GM12878 (cell line): ENCODE results near the gene MYL11. TPM values are rescaled to one million over a fixed set of nuclear protein-coding genes. Genes with fewer than 3 reads are reported as not detected.

Experiments used
- ATAC-seq: fragments of 200-7000 bp; cut with Tn5 transposase; 3 replicates; pipeline ENCODE4 v1.9.1; 2020; ENCODE audit warnings: mild to moderate bottlenecking, moderate library complexity
- BruUV-seq: library from RNA; stranded (reverse); fragments of 400-500 nt; replicated peaks from 2 replicates; lab custom pipeline; 2021; lab: Mats Ljungman, UMichigan
- CTCF ChIA-PET: fragments of 300-600 bp; sonication (Branson Sonifier 250); formaldehyde crosslinking; extraction: SDS; loops from one replicate; lab custom pipeline; 2021; ENCODE audit warnings: inconsistent platforms; lab: Yijun Ruan, JAX
- POLR2A ChIA-PET: fragments of 350-600 bp; formaldehyde crosslinking; extraction: SDS; loops from one replicate; lab custom pipeline; 2021; ENCODE audit warnings: inconsistent platforms; lab: Charles Lee
- RAD21 ChIA-PET: fragments of 300-600 bp; sonication (Branson Sonifier 250); formaldehyde crosslinking; loops from one replicate; lab custom pipeline; 2023; ENCODE audit warnings: antibody characterized with exemption; ENCODE audit not compliant: unreplicated experiment; lab: Charles Lee
- SMC1A ChIA-PET: fragments of 300-600 bp; sonication (Branson Sonifier 250); formaldehyde crosslinking; loops from one replicate; lab custom pipeline; 2023; ENCODE audit not compliant: unreplicated experiment, uncharacterized antibody; lab: Charles Lee
- DNase-seq: peaks from one replicate; pipeline ENCODE4 v3.0.0-alpha.2; 2011; ENCODE audit warnings: low read depth, low spot score
- FAIRE-seq: peaks from 3 replicates; lab custom pipeline; 2011; peaks lifted over from hg19 to GRCh38; lab: Jason Lieb, UNC
- H2AFZ ChIP-seq: 2 replicates; pipeline ENCODE4 v1.6.0; 2011; ENCODE audit warnings: low read depth, low read length, control low read depth; ENCODE audit not compliant: control insufficient read depth
- H3K27ac ChIP-seq: 2 replicates; pipeline ENCODE4 v1.5.1; 2011; ENCODE audit warnings: control low read depth; ENCODE audit not compliant: control insufficient read depth, insufficient read depth
- H3K27me3 ChIP-seq, 2 experiments: replicated peaks in 1 of 2; 2 replicates each; pipeline versions ENCODE4 v1.6.0 to v1.6.1; 2011; ENCODE audit warnings: low read length in 1 of 2; ENCODE audit not compliant: control insufficient read depth in 2 of 2, insufficient read depth in 2 of 2
- H3K36me3 ChIP-seq, 2 experiments: 2 replicates each; pipeline ENCODE4 v1.5.1; 2011; ENCODE audit warnings: low read length in 1 of 2; ENCODE audit not compliant: control insufficient read depth in 2 of 2, insufficient read depth in 2 of 2
- H3K4me1 ChIP-seq: 2 replicates; pipeline ENCODE4 v1.6.1; 2011; ENCODE audit warnings: mild to moderate bottlenecking, low read length, moderate library complexity, mixed read lengths; ENCODE audit not compliant: control insufficient read depth, insufficient read depth
- H3K4me2 ChIP-seq: 2 replicates; pipeline ENCODE4 v1.6.0; 2011; ENCODE audit warnings: control low read depth; ENCODE audit not compliant: control insufficient read depth, insufficient read depth
- H3K4me3 ChIP-seq: fragments of 200-600 bp; sonication (generic); 2 replicates; pipeline ENCODE4 v1.5.1; 2016
- H3K79me2 ChIP-seq: 2 replicates; pipeline ENCODE4 v1.6.0; 2011; ENCODE audit warnings: low read length; ENCODE audit not compliant: control insufficient read depth, insufficient read depth
- H3K9ac ChIP-seq: 2 replicates; pipeline ENCODE4 v1.8.0; 2011; ENCODE audit warnings: low read length, control low read depth, mixed read lengths; ENCODE audit not compliant: control insufficient read depth, insufficient read depth
- H3K9me3 ChIP-seq: replicated peaks from 3 replicates; pipeline ENCODE4 v1.5.1; 2011; ENCODE audit warnings: mild to moderate bottlenecking, low read length; ENCODE audit not compliant: control insufficient read depth, insufficient read depth
- H4K20me1 ChIP-seq: 2 replicates; pipeline ENCODE4 v1.6.0; 2011; ENCODE audit not compliant: control insufficient read depth, insufficient read depth
- CHD1 ChIP-seq: IDR thresholded peaks from 2 replicates; pipeline ENCODE4 v1.6.1; 2012; ENCODE audit warnings: low read depth, low read length, improper control_type of control experiment
- CHD2 ChIP-seq: IDR thresholded peaks from 2 replicates; pipeline ENCODE4 v1.6.1; 2011; ENCODE audit warnings: low read depth, low read length, improper control_type of control experiment, borderline replicate concordance
- DPF2 ChIP-seq: fragments of 450-650 bp; IDR thresholded peaks from 2 replicates; pipeline ENCODE4 v1.6.1; 2017; ENCODE audit warnings: mild to moderate bottlenecking
- JUNB ChIP-seq: IDR thresholded peaks from 2 replicates; pipeline ENCODE4 v1.6.1; 2016; ENCODE audit warnings: antibody characterized with exemption, mild to moderate bottlenecking
- MEF2A ChIP-seq: IDR thresholded peaks from 2 replicates; pipeline ENCODE4 v1.6.1; 2011; ENCODE audit warnings: low read depth, mild to moderate bottlenecking, low read length, moderate library complexity; ENCODE audit not compliant: insufficient read depth
- NFIC ChIP-seq: IDR thresholded peaks from 2 replicates; pipeline ENCODE4 v1.6.1; 2012; ENCODE audit warnings: low read depth, mild to moderate bottlenecking, inconsistent platforms, low read length, moderate library complexity
- POLR2AphosphoS2 ChIP-seq: IDR thresholded peaks from 2 replicates; pipeline ENCODE4 v1.6.1; 2011; ENCODE audit warnings: low read depth, mild to moderate bottlenecking, low read length, improper control_type of control experiment, moderate library complexity
- RUNX3 ChIP-seq: IDR thresholded peaks from 2 replicates; pipeline ENCODE4 v1.6.1; 2012; ENCODE audit warnings: low read length, inconsistent platforms
- SIN3A ChIP-seq: IDR thresholded peaks from 2 replicates; pipeline ENCODE4 v1.6.1; 2012; ENCODE audit warnings: low read depth, low read length, improper control_type of control experiment
- SIX5 ChIP-seq: IDR thresholded peaks from 2 replicates; pipeline ENCODE4 v1.6.1; 2011; ENCODE audit warnings: mild to moderate bottlenecking, low read depth, low read length, moderate library complexity; ENCODE audit not compliant: severe bottlenecking
- SREBF1 ChIP-seq: IDR thresholded peaks from 2 replicates; pipeline ENCODE4 v1.6.1; 2012; ENCODE audit warnings: mild to moderate bottlenecking, low read length
- SREBF2 ChIP-seq: IDR thresholded peaks from 2 replicates; pipeline ENCODE4 v1.6.1; 2012; ENCODE audit warnings: mild to moderate bottlenecking, low read length
- ZNF207 ChIP-seq: fragments of 450-650 bp; IDR thresholded peaks from 2 replicates; pipeline ENCODE4 v1.6.1; 2014; ENCODE audit warnings: antibody characterized with exemption, mild to moderate bottlenecking, borderline replicate concordance
- ZNF274 ChIP-seq: IDR thresholded peaks from one replicate; pipeline ENCODE4 v1.8.0; 2011; ENCODE audit not compliant: insufficient read length, insufficient read depth
- WGBS: methylation state at CpG from one replicate; pipeline ENCODE4 v1.1.6; 2016; ENCODE audit warnings: low lambda C conversion rate; ENCODE audit not compliant: insufficient replicate concordance, insufficient coverage; ENCODE audit errors: missing lambda C conversion rate; 5-methylcytosine and 5-hydroxymethylcytosine counted together
- in situ Hi-C: fragments of 300-500 bp; cut with MboI; formaldehyde crosslinking; loops from 9 replicates; pipeline ENCODE4 v1.14.3; 2018; ENCODE audit warnings: mixed read lengths
- intact Hi-C: fragments of 100-400 bp; cut with micrococcal nuclease; formaldehyde crosslinking; loops from one replicate; pipeline ENCODE4 v1.14.2; 2022; ENCODE audit not compliant: unreplicated experiment
- polyA plus RNA-seq, 11 experiments: library from polyadenylated mRNA; depleted of rRNA in 4 of 11; unstranded in 6 of 11; stranded (reverse) in 5 of 11; fragments of >200 nt; fragmentation: Nextera tagmentation in 4 of 11; fragmentation: Illumina TruSeq in 1 of 11; extraction: Ambion mirVana in 4 of 11; extraction: Trizol in 1 of 11; gene quantifications; 1 replicate in 1 of 11; 2 replicates in 10 of 11; pipeline versions ENCODE4 v1.2.1 to v1.2.3, GENCODE V29; 2011 to 2016; ENCODE audit warnings: inconsistent platforms in 2 of 11, missing spikeins in 2 of 11, low read depth in 1 of 11
- total RNA-seq, 4 experiments: library from RNA; depleted of rRNA in 3 of 4; stranded (reverse); fragments of >200 nt in 3 of 4; fragmentation: Illumina TruSeq in 1 of 4; extraction: Trizol in 1 of 4; gene quantifications; 2 replicates each; pipeline versions ENCODE4 v1.2.1 to v1.2.3, GENCODE V29; 2013 to 2021
- TF ChIP-seq, protein P1 (sequence below): fragments of 450-650 bp; formaldehyde crosslinking; IDR thresholded peaks from 2 replicates; pipeline ENCODE4 v1.4.0; 2020; ENCODE audit warnings: mild to moderate bottlenecking, moderate library complexity
- TF ChIP-seq, protein P2 (sequence below): IDR thresholded peaks from 2 replicates; pipeline ENCODE4 v1.6.1; 2012; ENCODE audit warnings: improper control_type of control experiment, low read depth, low read length; ENCODE audit not compliant: insufficient replicate concordance

MYL11 gene
- total and polyA plus RNA-seq, 10 of the 15 experiments (the other 5 are each of a cell fraction or from before 2014, with no cell fraction given): 0.19 to 1.2 (median 0.61) TPM; not detected in 5

DNA sequence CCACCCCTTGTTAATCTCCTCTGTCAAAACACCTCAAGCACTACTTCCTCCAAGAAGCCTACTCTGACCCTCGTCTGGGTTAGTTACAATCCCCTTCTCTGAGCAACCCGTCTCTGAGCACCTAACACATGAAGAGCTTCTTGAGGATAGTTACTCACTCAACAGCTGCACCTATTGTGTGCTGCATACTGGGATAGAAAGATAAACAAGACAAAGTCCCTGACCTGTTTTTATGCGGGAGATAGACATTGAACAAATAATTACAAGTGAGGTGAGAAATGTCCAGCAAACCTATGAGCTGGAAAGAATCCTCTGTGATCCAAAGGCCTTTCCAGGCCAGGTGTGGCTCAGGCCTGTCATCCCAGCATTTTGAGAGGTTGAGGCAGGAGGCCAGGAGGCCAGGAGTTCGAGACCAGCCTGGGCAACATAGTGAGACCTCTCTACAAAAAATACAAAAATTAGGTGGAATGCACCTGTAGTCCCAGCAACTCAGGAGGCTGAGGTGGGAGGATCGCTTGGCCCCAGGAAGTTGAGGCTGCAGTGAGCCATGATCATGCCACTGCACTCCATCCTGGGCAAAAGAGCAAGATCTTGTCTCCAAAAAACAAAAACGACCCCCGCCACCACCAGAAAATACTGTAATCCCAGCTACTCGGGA lies 27.3 kb downstream of the MYL11 start:
- intact Hi-C loops: no loop called here
- WGBS: 55% methylated on average over 8 of the region's 8 CpGs
- POLR2A ChIA-PET: interaction anchor here (2.1 to 3.6 kb wide), 2 partner anchors 7 to 31 kb away, joined by 5 to 12 read pairs; no protein-coding TSS in a partner anchor
- TF ChIP-seq SREBF1 (no peak), POLR2AphosphoS2 (no peak), SIX5 (no peak), ZNF207 (no peak), CHD1 (no peak), SREBF2 (no peak), SIN3A (no peak), JUNB (no peak), RUNX3 (no peak), MEF2A (no peak), CHD2 (no peak), ZNF274 (no peak), NFIC (no peak), DPF2 (no peak)
- TF ChIP-seq, protein P1, sequence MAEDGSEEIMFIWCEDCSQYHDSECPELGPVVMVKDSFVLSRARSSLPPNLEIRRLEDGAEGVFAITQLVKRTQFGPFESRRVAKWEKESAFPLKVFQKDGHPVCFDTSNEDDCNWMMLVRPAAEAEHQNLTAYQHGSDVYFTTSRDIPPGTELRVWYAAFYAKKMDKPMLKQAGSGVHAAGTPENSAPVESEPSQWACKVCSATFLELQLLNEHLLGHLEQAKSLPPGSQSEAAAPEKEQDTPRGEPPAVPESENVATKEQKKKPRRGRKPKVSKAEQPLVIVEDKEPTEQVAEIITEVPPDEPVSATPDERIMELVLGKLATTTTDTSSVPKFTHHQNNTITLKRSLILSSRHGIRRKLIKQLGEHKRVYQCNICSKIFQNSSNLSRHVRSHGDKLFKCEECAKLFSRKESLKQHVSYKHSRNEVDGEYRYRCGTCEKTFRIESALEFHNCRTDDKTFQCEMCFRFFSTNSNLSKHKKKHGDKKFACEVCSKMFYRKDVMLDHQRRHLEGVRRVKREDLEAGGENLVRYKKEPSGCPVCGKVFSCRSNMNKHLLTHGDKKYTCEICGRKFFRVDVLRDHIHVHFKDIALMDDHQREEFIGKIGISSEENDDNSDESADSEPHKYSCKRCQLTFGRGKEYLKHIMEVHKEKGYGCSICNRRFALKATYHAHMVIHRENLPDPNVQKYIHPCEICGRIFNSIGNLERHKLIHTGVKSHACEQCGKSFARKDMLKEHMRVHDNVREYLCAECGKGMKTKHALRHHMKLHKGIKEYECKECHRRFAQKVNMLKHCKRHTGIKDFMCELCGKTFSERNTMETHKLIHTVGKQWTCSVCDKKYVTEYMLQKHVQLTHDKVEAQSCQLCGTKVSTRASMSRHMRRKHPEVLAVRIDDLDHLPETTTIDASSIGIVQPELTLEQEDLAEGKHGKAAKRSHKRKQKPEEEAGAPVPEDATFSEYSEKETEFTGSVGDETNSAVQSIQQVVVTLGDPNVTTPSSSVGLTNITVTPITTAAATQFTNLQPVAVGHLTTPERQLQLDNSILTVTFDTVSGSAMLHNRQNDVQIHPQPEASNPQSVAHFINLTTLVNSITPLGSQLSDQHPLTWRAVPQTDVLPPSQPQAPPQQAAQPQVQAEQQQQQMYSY (CRISPR knock-in tag): no peak
- TF ChIP-seq, protein P2, sequence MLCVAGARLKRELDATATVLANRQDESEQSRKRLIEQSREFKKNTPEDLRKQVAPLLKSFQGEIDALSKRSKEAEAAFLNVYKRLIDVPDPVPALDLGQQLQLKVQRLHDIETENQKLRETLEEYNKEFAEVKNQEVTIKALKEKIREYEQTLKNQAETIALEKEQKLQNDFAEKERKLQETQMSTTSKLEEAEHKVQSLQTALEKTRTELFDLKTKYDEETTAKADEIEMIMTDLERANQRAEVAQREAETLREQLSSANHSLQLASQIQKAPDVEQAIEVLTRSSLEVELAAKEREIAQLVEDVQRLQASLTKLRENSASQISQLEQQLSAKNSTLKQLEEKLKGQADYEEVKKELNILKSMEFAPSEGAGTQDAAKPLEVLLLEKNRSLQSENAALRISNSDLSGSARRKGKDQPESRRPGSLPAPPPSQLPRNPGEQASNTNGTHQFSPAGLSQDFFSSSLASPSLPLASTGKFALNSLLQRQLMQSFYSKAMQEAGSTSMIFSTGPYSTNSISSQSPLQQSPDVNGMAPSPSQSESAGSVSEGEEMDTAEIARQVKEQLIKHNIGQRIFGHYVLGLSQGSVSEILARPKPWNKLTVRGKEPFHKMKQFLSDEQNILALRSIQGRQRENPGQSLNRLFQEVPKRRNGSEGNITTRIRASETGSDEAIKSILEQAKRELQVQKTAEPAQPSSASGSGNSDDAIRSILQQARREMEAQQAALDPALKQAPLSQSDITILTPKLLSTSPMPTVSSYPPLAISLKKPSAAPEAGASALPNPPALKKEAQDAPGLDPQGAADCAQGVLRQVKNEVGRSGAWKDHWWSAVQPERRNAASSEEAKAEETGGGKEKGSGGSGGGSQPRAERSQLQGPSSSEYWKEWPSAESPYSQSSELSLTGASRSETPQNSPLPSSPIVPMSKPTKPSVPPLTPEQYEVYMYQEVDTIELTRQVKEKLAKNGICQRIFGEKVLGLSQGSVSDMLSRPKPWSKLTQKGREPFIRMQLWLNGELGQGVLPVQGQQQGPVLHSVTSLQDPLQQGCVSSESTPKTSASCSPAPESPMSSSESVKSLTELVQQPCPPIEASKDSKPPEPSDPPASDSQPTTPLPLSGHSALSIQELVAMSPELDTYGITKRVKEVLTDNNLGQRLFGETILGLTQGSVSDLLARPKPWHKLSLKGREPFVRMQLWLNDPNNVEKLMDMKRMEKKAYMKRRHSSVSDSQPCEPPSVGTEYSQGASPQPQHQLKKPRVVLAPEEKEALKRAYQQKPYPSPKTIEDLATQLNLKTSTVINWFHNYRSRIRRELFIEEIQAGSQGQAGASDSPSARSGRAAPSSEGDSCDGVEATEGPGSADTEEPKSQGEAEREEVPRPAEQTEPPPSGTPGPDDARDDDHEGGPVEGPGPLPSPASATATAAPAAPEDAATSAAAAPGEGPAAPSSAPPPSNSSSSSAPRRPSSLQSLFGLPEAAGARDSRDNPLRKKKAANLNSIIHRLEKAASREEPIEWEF: no peak

More for the DNA sequence above, 27.3 kb downstream of the MYL11 start:
- RAD21 ChIA-PET: interaction anchor here (1.4 to 1.6 kb wide), 2 partner anchors 16 to 28 kb away, joined by 3 to 4 read pairs; partner anchors contain the start of gene DCTPP1
- ATAC-seq (no peak), DNase-seq (no peak), FAIRE-seq (no peak)
- Histone ChIP-seq H3K27me3 (no peaks in the 10 kb centered on the region; a peak in 1 of 4 replicates), H3K27ac (no peak overlapping the region), H4K20me1 (no peaks in the 10 kb centered on the region), H3K36me3 (peaks cover 0 to 2% of the 10 kb centered on the region in 2 experiments; a peak in 3 of 4 replicates), H3K9ac (no peak overlapping the region), H3K79me2 (no peaks in the 10 kb centered on the region), H3K9me3 (no peaks in the 10 kb centered on the region), H2AFZ (no peak overlapping the region), H3K4me3 (no peak overlapping the region), H3K4me1 (peaks cover 8% of the 10 kb centered on the region), H3K4me2 (no peak overlapping the region)
- CTCF ChIA-PET: interaction anchor here (1.1 kb wide), 1 partner anchor 16 kb away, joined by 3 read pairs; no protein-coding TSS in a partner anchor
- SMC1A ChIA-PET: interaction anchor here (0.6 to 1.5 kb wide), 4 partner anchors 10 to 24 kb away, joined by 3 to 4 read pairs (median 4); partner anchors contain the start of gene SEPTIN1
- BruUV-seq: no TSS peak
- in situ Hi-C loops: no loop called here
